Breast epithelium (tissue), 3 donors: ENCODE results near the gene ROBO3.

ENCODE experiments used
- CTCF ChIP-seq, 3 donors: fragments of 450-650 bp; IDR thresholded peaks; one replicate each; pipeline ENCODE4 v1.5.1; 2016 to 2017; ENCODE audit warnings: antibody characterized with exemption in 3 of 3, mild to moderate bottlenecking in 3 of 3, moderate library complexity in 3 of 3
- POLR2A ChIP-seq: fragments of 450-650 bp; IDR thresholded peaks from one replicate; pipeline ENCODE4 v1.6.1; 2016; ENCODE audit warnings: antibody characterized with exemption, mild to moderate bottlenecking, moderate library complexity

- TF ChIP-seq CTCF (IDR thresholded peaks at IDR 0.05): no peak
- TF ChIP-seq POLR2A: no peak
Measured at GRCh38 chr11:124890151-124890550, 24.9 kb downstream of the ROBO3 start.
